ENCODE results near the gene TMCC3. TPM values are rescaled to one million over a fixed set of nuclear protein-coding genes. Genes with fewer than 3 reads are reported as not detected.

TMCC3 gene
- total and polyA plus RNA-seq, 2 of the 13 experiments (the other 11 are each of a cell fraction or from before 2014, with no cell fraction given): not detected

DNA sequence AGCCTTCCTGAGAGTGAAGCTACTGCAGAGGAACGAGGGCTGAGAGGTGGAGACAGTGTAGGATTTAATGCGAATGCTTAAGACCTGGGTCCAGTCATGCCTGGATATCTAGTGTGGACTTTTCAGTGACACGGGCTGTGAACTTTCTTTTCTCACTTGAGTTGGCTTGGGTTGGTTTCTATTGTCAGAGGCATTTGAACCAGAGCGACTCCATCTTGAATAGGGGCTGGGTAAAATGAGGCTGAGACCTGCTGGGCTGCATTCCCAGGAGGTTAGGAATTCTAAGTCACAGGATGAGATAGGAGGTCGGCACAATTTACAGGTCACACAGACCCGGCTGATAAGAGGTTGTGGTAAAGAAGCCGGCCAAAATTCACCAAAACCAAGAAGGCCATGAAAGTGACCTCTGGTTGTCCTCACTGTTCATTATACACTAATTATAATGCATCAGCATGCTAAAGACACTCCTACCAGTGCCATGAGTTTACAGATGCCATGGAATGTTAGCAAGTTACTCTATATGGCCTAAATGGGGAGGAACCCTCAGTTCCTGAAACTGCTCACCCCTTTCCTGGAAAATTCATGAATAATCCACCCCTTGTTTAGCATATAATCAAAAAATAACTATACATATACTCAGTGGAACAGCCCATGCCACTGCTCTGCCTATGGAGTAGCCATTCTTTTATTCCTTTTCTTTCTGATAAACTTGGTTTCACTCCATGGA is 34.2 kb upstream of the TMCC3 start:
- no peak overlapping the region for H3K9ac ChIP-seq (ENCODE audit: insufficient read depth, low read depth, low read length)
- H4K20me1 ChIP-seq (ENCODE audit: insufficient read depth, low read length): no peaks in the 10 kb centered on the region
- no peaks in the 10 kb centered on the region for H3K36me3 ChIP-seq (replicated peaks in 1 of 2; ENCODE audit: control insufficient read depth in 1 of 2, insufficient read depth in 2 of 2, low read length in 2 of 2)
- DNase-seq (ENCODE audit: low spot score): no peak
- TF ChIP-seq ZMYM4 (CRISPR knock-in tag; IDR thresholded peaks at IDR 0.05): no peak
- H3K4me1 ChIP-seq (ENCODE audit: insufficient read depth, low read length): peaks cover under 1% of the 10 kb centered on the region; the same call in 1 of the 2 replicates
- intact Hi-C loops (cut with micrococcal nuclease; ENCODE audit: unreplicated experiment) (no loop called here), in situ Hi-C loops (cut with HindIII; ENCODE audit: extremely low pct_ligation_motif_present, low pct_unique_long_range_greater_than_20kb) (no loop called here)
- POLR2A ChIA-PET: no interaction called here
- no peak for ATAC-seq
- no peak overlapping the region for H2AFZ ChIP-seq (ENCODE audit: low read length)
- no peak overlapping the region for H3K4me2 ChIP-seq (ENCODE audit: low read depth, low read length)
- WGBS (ENCODE audit: low lambda C conversion rate): 52% methylated on average over 7 of the region's 7 CpGs
- peaks cover 1 to 12% of the 10 kb centered on the region in 2 experiments; a peak in 2 of 5 replicates for H3K27me3 ChIP-seq (ENCODE audit: control insufficient read depth in 1 of 2, insufficient read depth in 2 of 2, low read length in 2 of 2)
- no TSS peak for BruUV-seq (replicated peaks)
- CTCF ChIA-PET (ENCODE audit: low intra/inter-chr PET ratio, low total read pairs): no interaction called here
- no peaks in the 10 kb centered on the region for H3K79me2 ChIP-seq (ENCODE audit: insufficient read depth, low read length)
- H3K27ac ChIP-seq (ENCODE audit: extremely low read length, insufficient read depth, low read length): no peak overlapping the region
- no peaks in the 10 kb centered on the region for H3K9me3 ChIP-seq (ENCODE audit: low read length)
- H3K4me3 ChIP-seq (replicated peaks in 1 of 3; ENCODE audit: insufficient read depth in 1 of 3, low read depth in 2 of 3, low read length in 3 of 3): no peak overlapping the region
- no peak for FAIRE-seq

GRCh38 chr12:94679554-94680195 is 29.3 kb upstream of the TMCC3 start:
- in situ Hi-C loops (cut with HindIII; ENCODE audit: extremely low pct_ligation_motif_present, low pct_unique_long_range_greater_than_20kb): no loop called here
- H3K9ac ChIP-seq (ENCODE audit: insufficient read depth, low read depth, low read length): no peak overlapping the region
- H2AFZ ChIP-seq (ENCODE audit: low read length): no peak overlapping the region
- no peak for ATAC-seq
- no peaks in the 10 kb centered on the region for H3K4me1 ChIP-seq (ENCODE audit: insufficient read depth, low read length)
- no peaks in the 10 kb centered on the region for H3K79me2 ChIP-seq (ENCODE audit: insufficient read depth, low read length)
- no peak overlapping the region for H3K4me2 ChIP-seq (ENCODE audit: low read depth, low read length)
- H3K9me3 ChIP-seq (ENCODE audit: low read length): no peaks in the 10 kb centered on the region
- no peaks in the 10 kb centered on the region for H3K36me3 ChIP-seq (replicated peaks in 1 of 2; ENCODE audit: control insufficient read depth in 1 of 2, insufficient read depth in 2 of 2, low read length in 2 of 2)
- intact Hi-C loops (cut with micrococcal nuclease; ENCODE audit: unreplicated experiment): no loop called here
- H3K4me3 ChIP-seq (replicated peaks in 1 of 3; ENCODE audit: insufficient read depth in 1 of 3, low read depth in 2 of 3, low read length in 3 of 3): no peak overlapping the region
- no peak for FAIRE-seq
- H4K20me1 ChIP-seq (ENCODE audit: insufficient read depth, low read length): no peaks in the 10 kb centered on the region
- peaks cover 0 to 2% of the 10 kb centered on the region in 2 experiments; a peak in 2 of 5 replicates for H3K27me3 ChIP-seq (ENCODE audit: control insufficient read depth in 1 of 2, insufficient read depth in 2 of 2, low read length in 2 of 2)
- TF ChIP-seq ZSCAN12 (CRISPR knock-in tag; IDR thresholded peaks at IDR 0.05) (no peak), FOXK1 (CRISPR knock-in tag; IDR thresholded peaks at IDR 0.05; ENCODE audit: borderline replicate concordance, low read depth) (no peak), MIER3 (CRISPR knock-in tag; IDR thresholded peaks at IDR 0.05; ENCODE audit: borderline replicate concordance) (no peak), MYNN (CRISPR knock-in tag; IDR thresholded peaks at IDR 0.05; ENCODE audit: low read depth) (no peak), FOXC1 (CRISPR knock-in tag; IDR thresholded peaks at IDR 0.05; ENCODE audit: borderline replicate concordance) (no peak), MZF1 (CRISPR knock-in tag; IDR thresholded peaks at IDR 0.05; ENCODE audit: borderline replicate concordance) (no peak), ZNF607 (CRISPR knock-in tag; IDR thresholded peaks at IDR 0.05; ENCODE audit: borderline replicate concordance) (no peak), KLF13 (CRISPR knock-in tag; IDR thresholded peaks at IDR 0.05) (no peak), RFXANK (CRISPR knock-in tag; IDR thresholded peaks at IDR 0.05) (no peak), ZNF543 (CRISPR knock-in tag; IDR thresholded peaks at IDR 0.05) (no peak), FOXK2 (IDR thresholded peaks at IDR 0.05) (no peak), EHMT2 (IDR thresholded peaks at IDR 0.05; ENCODE audit: borderline replicate concordance, low read depth, low read length) (no peak), ZNF788 (CRISPR knock-in tag; IDR thresholded peaks at IDR 0.05; ENCODE audit: borderline replicate concordance) (no peak), NPAS2 (CRISPR knock-in tag; IDR thresholded peaks at IDR 0.05; ENCODE audit: borderline replicate concordance) (no peak), ZFP82 (CRISPR knock-in tag; IDR thresholded peaks at IDR 0.05; ENCODE audit: borderline replicate concordance) (no peak), ZNF577 (CRISPR knock-in tag; IDR thresholded peaks at IDR 0.05; ENCODE audit: borderline replicate concordance, low read depth) (no peak), SKI (IDR thresholded peaks at IDR 0.05; ENCODE audit: partially characterized antibody) (no peak)
- H3K27ac ChIP-seq (ENCODE audit: extremely low read length, insufficient read depth, low read length): no peak overlapping the region
- ChIA-PET POLR2A (no interaction called here), CTCF (ENCODE audit: low intra/inter-chr PET ratio, low total read pairs) (no interaction called here)
- DNase-seq (ENCODE audit: low spot score): no peak
- no TSS peak for BruUV-seq (replicated peaks)
- 26% methylated on average over 4 of the region's 4 CpGs for WGBS (ENCODE audit: low lambda C conversion rate)
